Brain pericyte (primary cell): ENCODE data around the gene FMNL2.
A peak's percentile ranks its signal among the peaks of the same experiment; 100 is the strongest.

Experiments
- DNase-seq: peaks from one replicate; pipeline ENCODE4 v3.0.0-alpha.2; 2012; ENCODE audit warnings: low read depth, low spot score

Gene FMNL2

GRCh38 chr2:152402780-152403759 lies 68.1 kb downstream of the FMNL2 start:
- DNase-seq: no peak

DNA sequence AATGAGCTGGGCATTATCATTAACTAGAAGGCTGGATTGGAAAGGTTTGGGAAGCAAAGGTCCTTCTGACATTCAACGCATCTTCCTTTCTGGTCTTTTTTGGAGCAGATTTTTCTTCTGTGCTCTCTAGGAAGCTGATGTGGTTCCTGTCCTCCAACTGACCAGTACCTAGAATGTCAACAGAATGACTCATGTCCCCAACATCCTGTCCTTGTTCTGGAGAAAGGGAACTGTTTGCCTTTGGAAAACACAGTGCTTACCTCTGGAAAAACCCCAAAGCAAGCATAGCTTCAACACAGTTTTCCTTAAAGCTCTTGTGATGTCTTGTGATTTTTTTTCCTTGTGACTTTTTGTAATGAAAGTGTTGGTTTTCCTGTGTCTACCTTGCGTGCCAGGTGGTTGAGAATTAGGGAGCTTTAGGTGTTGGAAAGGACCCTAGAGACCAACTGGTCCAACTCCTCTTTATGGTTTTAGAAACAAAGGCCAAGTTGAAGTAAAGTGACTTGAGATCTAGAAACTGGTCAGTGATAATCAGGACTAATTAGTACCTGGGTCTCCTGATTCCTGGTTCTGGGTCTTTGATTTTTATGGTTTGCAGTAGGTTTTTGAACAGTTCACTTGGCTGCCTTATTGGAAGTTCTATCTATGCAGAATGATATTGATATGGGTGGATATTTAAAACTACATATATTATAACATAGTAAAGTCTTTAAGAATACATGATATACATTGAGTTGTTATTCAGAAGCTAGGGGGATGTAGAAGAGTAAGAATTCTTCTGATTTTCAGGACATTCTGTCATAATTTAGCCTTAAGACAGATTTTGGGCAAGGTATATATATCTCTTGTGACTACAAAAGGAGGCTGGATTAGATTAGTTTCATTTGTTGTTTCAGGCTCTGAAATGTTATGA lies 70.5 kb downstream of the FMNL2 start:
- no peak for DNase-seq

- DNase-seq: no peak
Observed at GRCh38 chr2:152406119-152406835, 71.3 kb downstream of the FMNL2 start.

GRCh38 chr2:152406836-152407161 lies 71.8 kb downstream of the FMNL2 start:
- no peak for DNase-seq

DNA sequence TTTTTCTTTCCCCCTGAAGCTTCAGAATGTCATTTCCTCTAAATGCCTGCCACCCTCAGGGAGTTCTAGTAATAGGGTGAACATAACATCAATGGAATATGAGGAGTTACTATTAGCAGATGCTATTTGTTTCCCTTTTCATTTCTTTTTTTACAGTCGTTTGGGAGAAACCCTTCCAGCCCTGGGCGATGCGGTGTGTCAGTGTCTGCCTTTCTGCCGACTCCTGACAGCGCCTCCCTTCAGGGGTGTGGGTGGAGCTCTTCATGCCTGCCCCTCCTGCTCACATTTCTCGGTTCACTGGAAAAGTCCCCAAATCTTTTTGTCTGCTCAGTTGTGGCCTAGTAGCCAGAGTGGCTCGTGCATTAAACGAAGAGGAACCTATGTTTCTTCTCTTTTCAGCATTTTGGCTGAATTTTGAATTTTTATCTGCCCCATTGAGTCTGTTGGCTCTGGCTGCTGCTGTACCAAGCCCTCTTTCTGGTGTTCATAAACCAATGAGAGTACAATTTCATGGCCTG lies 72.3 kb downstream of the FMNL2 start:
- DNase-seq: no peak

GRCh38 chr2:152407806-152408205 lies 72.8 kb downstream of the FMNL2 start:
- DNase-seq: no peak

DNA sequence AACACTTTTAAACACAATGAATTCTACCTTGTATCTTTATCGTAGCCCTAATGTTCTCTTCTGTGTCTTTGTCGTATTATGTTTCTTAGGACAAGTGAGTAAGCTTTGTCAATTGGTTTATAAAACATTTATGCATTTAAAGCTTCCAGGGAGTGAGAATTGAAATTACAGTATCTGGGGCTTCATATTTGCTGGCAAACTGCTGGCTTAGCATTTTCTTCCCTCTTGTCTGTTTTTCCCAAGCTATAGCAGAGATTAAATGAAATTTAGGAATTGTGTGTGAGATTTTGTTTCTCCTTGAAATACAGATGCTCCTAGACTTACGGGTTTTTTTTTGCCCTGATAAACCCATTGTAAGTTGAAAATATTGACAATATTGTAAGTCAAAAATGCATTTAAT lies 73.3 kb downstream of the FMNL2 start:
- no peak for DNase-seq

GRCh38 chr2:152409386-152410164 lies 74.6 kb downstream of the FMNL2 start:
- no peak for DNase-seq

- DNase-seq: no peak
Observed at GRCh38 chr2:152410165-152410597, 75.2 kb downstream of the FMNL2 start.

DNA sequence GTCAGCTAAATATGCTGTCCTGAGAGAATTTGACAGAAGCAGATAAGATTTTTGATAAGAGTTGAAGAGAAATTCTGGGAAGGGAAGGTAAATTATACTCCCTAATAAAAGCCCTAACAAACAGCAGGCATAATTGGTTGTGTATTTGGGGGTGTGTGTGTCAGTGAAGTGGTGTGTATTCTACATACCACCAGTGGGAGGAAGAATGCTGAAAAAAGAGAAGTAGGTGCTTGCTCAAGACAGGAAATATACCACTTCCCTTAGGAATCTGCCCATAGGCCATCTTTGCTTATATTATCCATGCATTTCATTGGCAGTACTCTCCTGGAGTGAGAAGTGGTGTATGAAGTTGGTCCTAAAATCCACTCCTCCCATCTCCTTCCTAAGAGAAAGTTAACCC lies 76.2 kb downstream of the FMNL2 start:
- no peak for DNase-seq

- DNase-seq: no peak
Observed at GRCh38 chr2:152413228-152414030, 78.5 kb downstream of the FMNL2 start.

DNA sequence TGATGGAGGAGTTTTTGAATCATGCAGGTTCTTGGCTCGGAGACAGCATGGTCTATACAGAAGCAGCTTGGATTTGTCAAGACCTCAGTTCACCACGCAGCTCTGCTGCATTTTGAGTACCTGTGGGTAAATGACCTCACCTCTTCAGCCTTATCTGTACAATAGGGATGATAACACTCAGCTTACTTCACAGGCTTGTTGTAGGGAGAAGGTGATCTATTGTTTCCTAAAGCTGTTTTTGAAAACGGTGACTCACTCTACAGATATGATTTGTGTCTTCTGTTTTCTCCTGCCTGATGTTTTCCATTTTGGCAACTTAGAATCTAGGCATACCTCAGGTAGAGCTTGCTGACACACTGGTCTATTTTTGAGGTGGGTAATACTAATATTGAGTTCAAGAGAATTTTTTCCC lies 80.3 kb downstream of the FMNL2 start:
- no peak for DNase-seq

DNA sequence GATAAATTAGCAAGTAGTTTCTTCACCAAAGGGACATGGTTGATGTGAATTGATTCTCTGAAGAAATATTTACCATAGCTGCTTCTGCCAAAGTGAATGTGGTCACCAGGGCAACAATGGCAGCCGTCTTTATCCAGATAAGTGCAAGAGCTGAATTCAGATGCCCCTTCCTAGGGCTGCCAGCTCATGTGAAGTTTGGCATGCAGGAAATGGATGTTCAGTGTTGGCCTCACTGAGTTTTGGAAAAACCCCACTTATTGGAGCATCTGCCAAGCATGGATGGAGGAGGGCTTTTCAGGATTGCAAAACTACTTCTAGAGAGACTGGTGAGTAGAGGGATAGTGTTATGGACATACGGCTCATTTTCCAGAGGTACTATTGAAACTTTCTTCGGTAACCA lies 80.8 kb downstream of the FMNL2 start:
- no peak for DNase-seq

DNA sequence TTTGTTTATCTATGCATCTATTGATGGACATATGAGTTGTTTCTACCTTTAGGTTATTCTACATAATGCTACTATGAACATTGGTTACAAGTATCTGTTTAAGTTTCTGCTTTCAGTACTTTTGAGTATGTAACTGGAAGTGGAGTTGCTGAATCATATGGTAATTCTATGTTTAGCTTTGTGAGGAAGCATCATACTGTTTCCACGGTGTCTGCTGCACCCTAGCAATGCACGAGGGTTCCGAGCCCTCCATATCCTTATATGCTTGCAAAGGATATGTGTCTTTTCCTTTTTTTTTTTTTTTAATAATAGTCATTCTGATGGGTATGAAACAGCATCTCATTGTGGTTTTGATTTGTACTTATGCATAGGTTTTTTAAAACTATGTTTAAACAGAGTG lies 83.7 kb downstream of the FMNL2 start:
- no peak for DNase-seq

- no peak for DNase-seq
Observed at GRCh38 chr2:152419944-152420343, 85.0 kb downstream of the FMNL2 start.

- DNase-seq: no peak
Observed at GRCh38 chr2:152420363-152420762, 85.4 kb downstream of the FMNL2 start.

DNA sequence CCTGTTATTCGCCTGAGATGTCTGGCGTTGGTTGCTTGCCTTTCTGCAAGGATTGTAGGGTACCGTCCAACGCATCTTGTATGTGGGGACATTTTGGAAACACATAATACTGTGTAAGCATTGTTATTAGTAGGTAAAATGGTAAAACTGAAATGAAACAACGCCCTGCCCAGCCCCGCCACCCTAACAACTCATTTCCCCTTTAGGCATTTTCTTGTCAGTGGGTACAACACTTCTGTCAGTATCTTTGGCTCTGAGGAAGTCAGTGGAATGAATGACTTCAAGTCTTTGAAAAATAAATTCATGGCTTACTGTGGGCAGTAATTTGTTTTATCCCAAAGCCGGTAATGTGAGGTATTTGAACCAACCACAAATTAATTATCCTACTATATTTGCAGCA lies 86.0 kb downstream of the FMNL2 start:
- DNase-seq: no peak

DNA sequence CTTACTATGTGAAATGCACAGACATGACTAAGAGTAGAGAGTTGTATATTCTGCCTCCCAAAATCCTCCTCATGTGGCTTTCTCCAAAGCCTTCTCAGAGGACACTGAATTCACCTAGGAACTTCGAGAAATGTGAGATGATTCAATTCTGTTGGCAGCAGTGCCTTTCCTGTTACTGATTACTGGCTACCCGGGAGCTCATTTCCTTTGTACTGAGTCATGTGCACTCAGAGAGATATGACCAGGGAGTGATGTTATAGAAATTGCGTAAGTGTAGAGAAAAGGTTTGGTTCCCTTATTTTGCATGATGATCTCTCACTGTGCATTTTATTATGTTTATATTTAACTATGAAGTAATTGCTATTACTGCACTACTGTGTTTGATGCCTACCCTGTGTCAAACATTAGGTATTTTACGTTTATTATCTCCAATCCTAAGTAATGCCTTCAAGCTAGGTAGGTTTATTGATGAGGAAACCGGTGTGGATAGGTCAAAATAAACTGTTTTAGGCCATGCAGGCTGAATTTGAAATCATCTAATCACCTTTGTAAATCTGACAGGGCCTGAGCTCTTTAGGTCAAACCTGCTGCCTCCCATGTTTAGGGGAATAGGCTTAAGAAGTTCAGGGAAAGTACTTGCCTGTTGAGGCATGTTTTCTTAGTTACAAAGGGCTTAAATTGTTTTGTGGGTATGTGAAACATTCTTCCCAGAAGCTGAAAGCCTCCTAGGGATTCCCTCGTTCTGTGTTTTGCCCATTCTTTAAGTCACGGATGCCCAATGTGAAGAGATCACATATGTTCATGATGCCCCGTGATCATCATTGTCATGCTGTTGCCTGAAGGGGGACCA lies 86.8 kb downstream of the FMNL2 start:
- DNase-seq: peak; percentile 83

DNA sequence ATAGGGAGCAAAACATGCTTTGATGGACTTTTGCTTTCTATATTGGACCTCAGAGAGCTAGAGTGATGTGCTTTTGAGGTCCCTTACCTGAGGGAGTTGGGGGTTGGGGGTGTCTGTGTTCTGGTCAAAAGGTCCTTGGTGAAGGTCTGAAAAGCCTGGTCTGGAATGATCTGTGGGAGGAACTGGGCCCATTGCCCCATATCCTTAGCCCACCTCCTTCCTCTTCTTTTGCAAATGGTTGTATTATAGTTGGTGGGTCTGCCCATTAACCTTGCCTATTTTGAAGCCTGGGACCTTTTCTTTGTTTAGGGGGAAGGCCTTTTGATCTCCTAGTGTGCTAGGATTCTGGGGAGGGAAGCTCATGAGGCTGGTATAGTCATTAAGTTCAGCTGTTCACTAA lies 88.7 kb downstream of the FMNL2 start:
- DNase-seq: no peak
